ENCODE measurements around the gene MAP6D1. TPM values are rescaled to one million over a fixed set of nuclear protein-coding genes. Genes with fewer than 3 reads are reported as not detected.

Gene MAP6D1
- total and polyA plus RNA-seq, 2 of the 4 experiments (the other 2 are of a cell fraction), result 2.7 to 5.2 TPM

DNA sequence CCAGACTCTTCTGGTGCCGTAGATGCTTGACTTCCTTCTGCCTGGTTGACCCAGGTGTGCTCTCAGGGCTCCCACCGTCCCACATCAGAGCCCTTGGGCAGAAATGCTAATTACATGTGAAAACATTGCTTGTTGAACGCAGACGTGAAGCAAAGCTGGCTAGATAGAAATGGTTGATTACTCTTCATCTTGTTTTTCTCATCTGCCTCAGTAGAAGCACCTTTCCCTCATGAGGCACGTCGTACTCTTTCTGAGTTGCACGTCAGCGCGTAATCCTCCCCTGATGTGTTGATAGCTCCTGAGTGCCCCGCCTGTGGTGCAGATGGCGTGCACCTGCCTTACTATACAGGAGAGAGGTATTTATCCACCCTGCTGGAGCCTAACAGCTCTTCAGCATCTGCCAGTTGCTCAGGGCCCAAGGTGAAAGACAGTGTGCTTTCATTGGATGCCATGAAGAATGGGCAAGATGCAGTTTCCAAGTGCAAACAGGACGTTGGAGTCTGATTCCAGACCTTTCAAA lies 18.1 kb downstream of the MAP6D1 start:
- intact Hi-C loops (cut with micrococcal nuclease), result no loop called here
- no TSS peak for BruUV-seq (replicated peaks)
- H3K27me3 ChIP-seq (ENCODE audit: control insufficient read depth, insufficient read depth, low read length), result no peaks in the 10 kb centered on the region
- peaks cover 75% of the 10 kb centered on the region for H3K36me3 ChIP-seq (ENCODE audit: control insufficient read depth, insufficient read depth, low read length)
- no peak overlapping the region for H2AFZ ChIP-seq (replicated peaks; ENCODE audit: low read length, poor library complexity)
- ATAC-seq (ENCODE audit: low read depth), result no peak
- no peak overlapping the region for H2AK5ac ChIP-seq (ENCODE audit: low read depth, low read length)
- CTCF ChIA-PET, result no interaction called here
- H3K56ac ChIP-seq (ENCODE audit: extremely low read depth, insufficient read depth, low read length), result no peak overlapping the region
- POLR2A ChIA-PET (ENCODE audit: unreplicated experiment), result no interaction called here
- no peak overlapping the region for H2BK20ac ChIP-seq (ENCODE audit: low read depth, low read length)
- no peak overlapping the region for H3K23ac ChIP-seq (ENCODE audit: low read depth, low read length)
- no peak overlapping the region for H3K14ac ChIP-seq (replicated peaks; ENCODE audit: low read depth, low read length)
- no peak overlapping the region for H3K18ac ChIP-seq (ENCODE audit: low read depth, low read length)
- H2BK5ac ChIP-seq (ENCODE audit: low read depth, low read length, poor library complexity, severe bottlenecking), result no peak overlapping the region
- no peak overlapping the region for H3K4me2 ChIP-seq (ENCODE audit: low read depth, low read length)
- no peak overlapping the region for H4K8ac ChIP-seq (ENCODE audit: low read depth in 2 of 2, low read length in 2 of 2)
- no peaks in the 10 kb centered on the region for H3K9me1 ChIP-seq (ENCODE audit: insufficient read depth, low read length)
- no peak overlapping the region for H3K4me3 ChIP-seq (ENCODE audit: insufficient read depth, low read depth, low read length)
- H3K4me1 ChIP-seq (ENCODE audit: control insufficient read depth, insufficient read depth, low read length), result no peaks in the 10 kb centered on the region
- in situ Hi-C loops (cut with MboI; ENCODE audit: low sequenced_read_pairs), result no loop called here
- H2BK15ac ChIP-seq (ENCODE audit: low read depth, low read length), result no peak overlapping the region
- 100% methylated on average over 4 of the region's 12 CpGs; no CpG with 5 or more reads in 1 of the 2 experiments for WGBS, 2 experiments (ENCODE audit: extremely low coverage in 2 of 2, insufficient read length in 1 of 2)
- no peak overlapping the region for H3K4ac ChIP-seq (ENCODE audit: low read depth, low read length)
- TF ChIP-seq, protein P1, sequence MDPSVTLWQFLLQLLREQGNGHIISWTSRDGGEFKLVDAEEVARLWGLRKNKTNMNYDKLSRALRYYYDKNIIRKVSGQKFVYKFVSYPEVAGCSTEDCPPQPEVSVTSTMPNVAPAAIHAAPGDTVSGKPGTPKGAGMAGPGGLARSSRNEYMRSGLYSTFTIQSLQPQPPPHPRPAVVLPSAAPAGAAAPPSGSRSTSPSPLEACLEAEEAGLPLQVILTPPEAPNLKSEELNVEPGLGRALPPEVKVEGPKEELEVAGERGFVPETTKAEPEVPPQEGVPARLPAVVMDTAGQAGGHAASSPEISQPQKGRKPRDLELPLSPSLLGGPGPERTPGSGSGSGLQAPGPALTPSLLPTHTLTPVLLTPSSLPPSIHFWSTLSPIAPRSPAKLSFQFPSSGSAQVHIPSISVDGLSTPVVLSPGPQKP (IDR thresholded peaks at IDR 0.05; ENCODE audit: borderline replicate concordance, low read depth, low read length), result no peak
- TF ChIP-seq BHLHE40 (IDR thresholded peaks at IDR 0.05; ENCODE audit: low read depth, low read length) (no peak), MAFK (IDR thresholded peaks at IDR 0.05; ENCODE audit: low read depth, low read length) (no peak), FOS (IDR thresholded peaks at IDR 0.05; ENCODE audit: low read depth, low read length) (no peak), SMC3 (IDR thresholded peaks at IDR 0.05; ENCODE audit: low read depth, low read length) (no peak), MAZ (IDR thresholded peaks at IDR 0.05; ENCODE audit: borderline replicate concordance, low read depth, low read length) (no peak), CEBPB (IDR thresholded peaks at IDR 0.05; ENCODE audit: low read depth, low read length) (no peak), NFE2L2 (IDR thresholded peaks at IDR 0.05; ENCODE audit: low read depth, low read length) (no peak), RFX5 (IDR thresholded peaks at IDR 0.05; ENCODE audit: low read depth, low read length) (no peak), RCOR1 (IDR thresholded peaks at IDR 0.05; ENCODE audit: insufficient replicate concordance, low read length) (no peak), POLR2A (IDR thresholded peaks at IDR 0.05; ENCODE audit: low read depth, low read length) (no peak), RAD21 (IDR thresholded peaks at IDR 0.05; ENCODE audit: low read length) (no peak), MXI1 (IDR thresholded peaks at IDR 0.05; ENCODE audit: borderline replicate concordance, low read depth, low read length) (no peak), CHD1 (IDR thresholded peaks at IDR 0.05; ENCODE audit: low read depth, low read length) (no peak)
- TF ChIP-seq, protein P2, sequence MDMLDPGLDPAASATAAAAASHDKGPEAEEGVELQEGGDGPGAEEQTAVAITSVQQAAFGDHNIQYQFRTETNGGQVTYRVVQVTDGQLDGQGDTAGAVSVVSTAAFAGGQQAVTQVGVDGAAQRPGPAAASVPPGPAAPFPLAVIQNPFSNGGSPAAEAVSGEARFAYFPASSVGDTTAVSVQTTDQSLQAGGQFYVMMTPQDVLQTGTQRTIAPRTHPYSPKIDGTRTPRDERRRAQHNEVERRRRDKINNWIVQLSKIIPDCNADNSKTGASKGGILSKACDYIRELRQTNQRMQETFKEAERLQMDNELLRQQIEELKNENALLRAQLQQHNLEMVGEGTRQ (IDR thresholded peaks at IDR 0.05; ENCODE audit: low read depth, low read length), result no peak
- TF ChIP-seq, protein P3, sequence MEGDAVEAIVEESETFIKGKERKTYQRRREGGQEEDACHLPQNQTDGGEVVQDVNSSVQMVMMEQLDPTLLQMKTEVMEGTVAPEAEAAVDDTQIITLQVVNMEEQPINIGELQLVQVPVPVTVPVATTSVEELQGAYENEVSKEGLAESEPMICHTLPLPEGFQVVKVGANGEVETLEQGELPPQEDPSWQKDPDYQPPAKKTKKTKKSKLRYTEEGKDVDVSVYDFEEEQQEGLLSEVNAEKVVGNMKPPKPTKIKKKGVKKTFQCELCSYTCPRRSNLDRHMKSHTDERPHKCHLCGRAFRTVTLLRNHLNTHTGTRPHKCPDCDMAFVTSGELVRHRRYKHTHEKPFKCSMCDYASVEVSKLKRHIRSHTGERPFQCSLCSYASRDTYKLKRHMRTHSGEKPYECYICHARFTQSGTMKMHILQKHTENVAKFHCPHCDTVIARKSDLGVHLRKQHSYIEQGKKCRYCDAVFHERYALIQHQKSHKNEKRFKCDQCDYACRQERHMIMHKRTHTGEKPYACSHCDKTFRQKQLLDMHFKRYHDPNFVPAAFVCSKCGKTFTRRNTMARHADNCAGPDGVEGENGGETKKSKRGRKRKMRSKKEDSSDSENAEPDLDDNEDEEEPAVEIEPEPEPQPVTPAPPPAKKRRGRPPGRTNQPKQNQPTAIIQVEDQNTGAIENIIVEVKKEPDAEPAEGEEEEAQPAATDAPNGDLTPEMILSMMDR (conservative IDR thresholded peaks at IDR 0.05; ENCODE audit: low read depth, low read length), result no peak
- H4K20me1 ChIP-seq (ENCODE audit: insufficient read depth, low read length), result peaks cover 4% of the 10 kb centered on the region
- no peak overlapping the region for H2BK120ac ChIP-seq (ENCODE audit: low read depth, low read length)
- 0 out of 4 replicates have a peak, but pooled peaks cover 0 to 3% of the 10 kb centered on the region in 2 experiments for H3K79me1 ChIP-seq (ENCODE audit: low read depth in 1 of 2, low read length in 2 of 2)
- no peak for DNase-seq
- no peaks in the 10 kb centered on the region for H3K9me3 ChIP-seq (ENCODE audit: control insufficient read depth, insufficient read depth, low read length)
- H4K5ac ChIP-seq (ENCODE audit: low read depth, low read length), result no peak overlapping the region
- no peak overlapping the region for H3K27ac ChIP-seq (ENCODE audit: insufficient read depth, low read length)
- H4K91ac ChIP-seq (ENCODE audit: insufficient read depth, low read depth, low read length), result no peak overlapping the region
- H3K9ac ChIP-seq (ENCODE audit: low read depth, low read length), result no peak overlapping the region
- no peak overlapping the region for H2AK9ac ChIP-seq (replicated peaks; ENCODE audit: low read depth, low read length, poor library complexity)
- dilution Hi-C loops (cut with HindIII; ENCODE audit: low sequenced_read_pairs, unreplicated experiment), result no loop called here

Data from IMR-90 (cell line).